GM13976 (cell line): ENCODE data around the gene LCLAT1.

Experiments
- DNase-seq: peaks from one replicate; pipeline ENCODE4 v3.0.0; 2012; ENCODE audit warnings: low spot score
- in situ Hi-C: fragments of 300-500 bp; cut with MboI; formaldehyde crosslinking; loops from one replicate; pipeline ENCODE4 v1.12.0; 2022; ENCODE audit warnings: low sequenced_read_pairs, mixed read lengths, inconsistent platforms; ENCODE audit not compliant: unreplicated experiment
- TF ChIP-seq, protein P1 (sequence below): IDR thresholded peaks from 2 replicates; pipeline ENCODE4 v1.5.1; 2012; ENCODE audit warnings: borderline replicate concordance, mild to moderate bottlenecking; ENCODE audit not compliant: insufficient read depth; ENCODE audit errors: extremely low read depth, missing control alignments, control extremely low read depth

LCLAT1 gene

GRCh38 chr2:30690126-30690561, 243.1 kb downstream of the LCLAT1 start:
- no peak for DNase-seq
- in situ Hi-C loops = no loop called here
- TF ChIP-seq, protein P1, sequence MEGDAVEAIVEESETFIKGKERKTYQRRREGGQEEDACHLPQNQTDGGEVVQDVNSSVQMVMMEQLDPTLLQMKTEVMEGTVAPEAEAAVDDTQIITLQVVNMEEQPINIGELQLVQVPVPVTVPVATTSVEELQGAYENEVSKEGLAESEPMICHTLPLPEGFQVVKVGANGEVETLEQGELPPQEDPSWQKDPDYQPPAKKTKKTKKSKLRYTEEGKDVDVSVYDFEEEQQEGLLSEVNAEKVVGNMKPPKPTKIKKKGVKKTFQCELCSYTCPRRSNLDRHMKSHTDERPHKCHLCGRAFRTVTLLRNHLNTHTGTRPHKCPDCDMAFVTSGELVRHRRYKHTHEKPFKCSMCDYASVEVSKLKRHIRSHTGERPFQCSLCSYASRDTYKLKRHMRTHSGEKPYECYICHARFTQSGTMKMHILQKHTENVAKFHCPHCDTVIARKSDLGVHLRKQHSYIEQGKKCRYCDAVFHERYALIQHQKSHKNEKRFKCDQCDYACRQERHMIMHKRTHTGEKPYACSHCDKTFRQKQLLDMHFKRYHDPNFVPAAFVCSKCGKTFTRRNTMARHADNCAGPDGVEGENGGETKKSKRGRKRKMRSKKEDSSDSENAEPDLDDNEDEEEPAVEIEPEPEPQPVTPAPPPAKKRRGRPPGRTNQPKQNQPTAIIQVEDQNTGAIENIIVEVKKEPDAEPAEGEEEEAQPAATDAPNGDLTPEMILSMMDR = no peak

DNA sequence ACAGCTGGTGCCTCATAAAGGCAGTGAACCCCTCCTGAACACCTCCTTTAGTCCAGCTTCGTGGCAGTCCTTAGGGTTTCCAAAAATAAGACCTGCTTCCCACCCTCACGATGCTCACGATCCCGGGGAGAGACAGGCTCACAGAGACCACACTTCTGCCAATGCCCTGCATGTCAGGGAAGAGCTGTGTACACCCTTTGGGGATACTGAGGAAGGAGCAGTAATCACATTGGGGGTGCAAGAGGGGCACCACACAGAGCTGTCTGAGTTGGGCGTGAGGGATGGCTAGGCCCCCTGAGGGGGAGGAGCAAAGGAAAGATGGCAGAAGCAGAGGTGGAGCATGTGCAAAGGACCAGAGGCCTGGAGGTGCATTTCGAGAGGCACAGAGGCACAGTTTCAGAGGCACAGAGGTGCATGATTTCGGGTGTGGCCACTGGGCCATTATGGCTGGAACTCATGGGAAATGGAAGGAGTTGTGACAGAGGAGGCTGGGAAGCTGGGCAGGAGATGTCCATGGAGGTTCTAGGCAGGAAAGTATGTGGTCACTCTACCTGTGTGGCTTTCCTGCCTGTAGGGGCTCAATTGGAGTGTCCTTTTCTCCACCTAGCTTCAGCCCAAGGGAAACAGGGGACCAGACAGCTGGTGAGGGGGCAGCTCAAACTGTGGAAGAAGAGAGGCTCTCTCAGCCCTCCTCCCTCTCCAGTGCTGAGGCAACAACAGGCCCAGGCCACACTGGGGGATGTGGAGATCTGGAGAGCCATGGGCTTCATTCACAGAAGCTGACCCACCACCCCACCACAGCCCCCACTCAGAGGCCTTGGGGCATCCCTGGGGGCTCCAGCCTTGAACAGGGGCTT, 244.3 kb downstream of the LCLAT1 start:
- no peak for DNase-seq
- TF ChIP-seq, protein P1 = no peak
- in situ Hi-C loops = no loop called here

DNA sequence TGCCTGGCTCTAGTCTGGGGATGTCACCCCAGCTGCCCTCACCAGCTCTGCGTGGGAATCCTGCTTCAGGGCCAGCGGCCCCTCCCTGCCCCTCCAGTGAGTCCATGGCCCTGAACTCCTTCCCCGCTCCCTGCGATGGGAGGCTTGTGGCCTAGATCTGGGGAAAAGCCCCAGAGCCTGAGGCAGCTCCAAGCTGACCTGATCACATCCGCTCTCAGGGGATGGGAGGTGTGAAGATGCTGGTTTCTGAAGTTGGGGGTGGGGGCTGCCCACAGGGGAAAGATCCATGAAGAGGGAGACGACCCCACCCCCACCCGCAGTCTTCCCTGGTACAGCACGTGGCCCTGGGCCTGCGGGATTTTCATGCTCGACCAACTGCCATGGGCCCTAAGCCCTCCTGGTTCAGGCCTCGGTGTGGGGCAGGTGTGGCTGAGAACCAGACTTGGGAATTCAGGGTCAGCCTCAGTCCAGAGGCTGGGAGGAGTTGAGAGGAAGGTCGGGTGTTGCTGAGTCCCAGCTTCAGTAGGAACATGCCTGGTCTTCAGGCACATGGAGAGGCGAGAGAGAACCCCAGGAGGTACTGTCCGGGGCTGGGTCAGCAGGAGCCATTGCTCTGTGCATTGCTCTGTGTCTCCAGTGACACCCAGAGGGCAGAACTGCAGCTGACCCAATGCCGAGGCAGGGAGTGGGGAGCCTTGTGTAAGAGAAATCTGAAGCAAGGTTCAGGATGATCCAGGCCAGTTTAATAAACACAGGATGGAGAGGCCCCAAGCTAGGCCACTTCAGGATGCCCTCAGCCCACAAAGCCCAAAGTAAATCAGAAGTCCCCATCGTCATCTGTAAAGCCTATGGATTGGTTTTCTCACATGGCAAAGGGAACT, 245.1 kb downstream of the LCLAT1 start:
- in situ Hi-C loops = no loop called here
- TF ChIP-seq, protein P1 = peak; percentile 34
- DNase-seq = peak; percentile 48

- TF ChIP-seq, protein P1 = no peak
- in situ Hi-C loops = no loop called here
Measured at GRCh38 chr2:30692829-30693275, 245.8 kb downstream of the LCLAT1 start.

More at GRCh38 chr2:30692829-30693275, 245.8 kb downstream of the LCLAT1 start:
- no peak for DNase-seq
